Endothelial cell of umbilical vein (primary cell): ENCODE measurements around the gene PERP. TPM values are rescaled to one million over a fixed set of nuclear protein-coding genes. Genes with fewer than 3 reads are reported as not detected.

Experiments
- BruUV-seq: library from RNA; stranded (reverse); fragments of 400-500 nt; replicated peaks from 2 replicates; lab custom pipeline; 2021; lab: Mats Ljungman, UMichigan
- CTCF ChIA-PET: fragments of 300-600, 350-600 bp; sonication (Branson Sonifier 250); formaldehyde crosslinking; loops from one replicate; lab custom pipeline; 2021; ENCODE audit warnings: antibody characterized with exemption, inconsistent platforms; lab: Charles Lee
- POLR2A ChIA-PET: fragments of 300-600, 350-600 bp; sonication (Branson Sonifier 250); formaldehyde crosslinking; loops from one replicate; lab custom pipeline; 2021; ENCODE audit warnings: antibody characterized with exemption, inconsistent platforms; lab: Charles Lee
- DNase-seq: peaks from one replicate; pipeline ENCODE4 v3.0.0-alpha.2; 2011; ENCODE audit warnings: low read depth, low spot score
- FAIRE-seq: peaks from 2 replicates; lab custom pipeline; 2011; peaks lifted over from hg19 to GRCh38; lab: Jason Lieb, UNC
- H2AFZ ChIP-seq: 2 replicates; pipeline ENCODE4 v1.6.0; 2012; ENCODE audit warnings: low read depth, low read length, control low read depth, inconsistent platforms
- H3K27ac ChIP-seq: 2 replicates; pipeline ENCODE4 v1.5.1; 2011; ENCODE audit warnings: low read depth, mild to moderate bottlenecking, control low read depth, low read length, moderate library complexity; ENCODE audit not compliant: insufficient read depth
- H3K27me3 ChIP-seq, 2 experiments: 2 replicates each; pipeline versions ENCODE4 v1.6.0 to v1.6.1; 2011; ENCODE audit warnings: low read length in 2 of 2, mixed read lengths in 1 of 2; ENCODE audit not compliant: control insufficient read depth in 2 of 2, insufficient read depth in 2 of 2
- H3K36me3 ChIP-seq, 2 experiments: 2 replicates in 1 of 2; 3 replicates in 1 of 2; pipeline ENCODE4 v1.5.1; 2011; ENCODE audit warnings: low read length in 2 of 2, mild to moderate bottlenecking in 1 of 2, moderate library complexity in 1 of 2; ENCODE audit not compliant: control insufficient read depth in 2 of 2, insufficient read depth in 2 of 2; ENCODE audit errors: extremely low read depth in 1 of 2
- H3K4me1 ChIP-seq: 3 replicates; pipeline ENCODE4 v1.5.1; 2011; ENCODE audit warnings: mild to moderate bottlenecking, low read length; ENCODE audit not compliant: control insufficient read depth, insufficient read depth; ENCODE audit errors: extremely low read depth
- H3K4me2 ChIP-seq: 2 replicates; pipeline ENCODE4 v1.6.1; 2011; ENCODE audit warnings: low read length, control low read depth, mixed read lengths; ENCODE audit not compliant: insufficient read depth
- H3K4me3 ChIP-seq, 3 experiments: fragments of 200-600 bp in 1 of 3; sonication (generic), shearing (Covaris generic) in 1 of 3; replicated peaks in 1 of 3; 2 replicates each; pipeline ENCODE4 v1.5.1; 2011 to 2016; ENCODE audit warnings: control low read depth in 3 of 3, low read length in 3 of 3, mild to moderate bottlenecking in 2 of 3, inconsistent platforms in 1 of 3, low read depth in 1 of 3, moderate library complexity in 1 of 3; ENCODE audit not compliant: insufficient read depth in 1 of 3
- H3K79me2 ChIP-seq: 2 replicates; pipeline ENCODE4 v1.6.0; 2012; ENCODE audit warnings: low read length, inconsistent platforms; ENCODE audit not compliant: control insufficient read depth, insufficient read depth
- H3K9ac ChIP-seq: replicated peaks from 2 replicates; pipeline ENCODE3; 2011; ENCODE audit warnings: low read length, control low read depth; ENCODE audit not compliant: insufficient read depth; ENCODE audit errors: extremely low read depth
- H3K9me1 ChIP-seq: replicated peaks from 3 replicates; pipeline ENCODE4 v1.6.0; 2011; ENCODE audit warnings: mild to moderate bottlenecking, low read length; ENCODE audit not compliant: control insufficient read depth, insufficient read depth; ENCODE audit errors: extremely low read depth
- H3K9me3 ChIP-seq: replicated peaks from 2 replicates; pipeline ENCODE4 v1.5.1; 2012; ENCODE audit warnings: low read length, inconsistent platforms; ENCODE audit not compliant: control insufficient read depth, insufficient read depth
- H4K20me1 ChIP-seq: replicated peaks from 2 replicates; pipeline ENCODE3; 2011; ENCODE audit warnings: mild to moderate bottlenecking, low read length; ENCODE audit not compliant: control insufficient read depth, insufficient read depth; ENCODE audit errors: extremely low read depth
- CTCF ChIP-seq, 2 donors: IDR thresholded peaks; 1 replicate in 1 of 2; 2 replicates in 1 of 2; pipeline ENCODE4 v1.5.1; 2011; ENCODE audit warnings: low read length in 2 of 2, mild to moderate bottlenecking in 2 of 2, moderate library complexity in 2 of 2, control low read depth in 1 of 2, inconsistent platforms in 1 of 2, low read depth in 1 of 2; ENCODE audit not compliant: insufficient read depth in 1 of 2; ENCODE audit errors: extremely low read depth in 1 of 2
- EZH2 ChIP-seq: IDR thresholded peaks from 2 replicates; pipeline ENCODE4 v1.6.1; 2012; ENCODE audit warnings: borderline replicate concordance, low read depth, mild to moderate bottlenecking, moderate library complexity, low read length, inconsistent platforms; ENCODE audit not compliant: severe bottlenecking
- FOS ChIP-seq: IDR thresholded peaks from 2 replicates; pipeline ENCODE4 v1.6.1; 2011; ENCODE audit warnings: mild to moderate bottlenecking, low read length, moderate library complexity, borderline replicate concordance; ENCODE audit not compliant: insufficient read depth
- GATA2 ChIP-seq: IDR thresholded peaks from 2 replicates; pipeline ENCODE4 v1.7.0; 2011; ENCODE audit warnings: low read depth, mild to moderate bottlenecking, moderate library complexity, mixed read lengths, low read length; ENCODE audit not compliant: insufficient read length, insufficient read depth
- JUN ChIP-seq: IDR thresholded peaks from 2 replicates; pipeline ENCODE4 v1.6.1; 2011; ENCODE audit warnings: borderline replicate concordance, low read depth; ENCODE audit not compliant: insufficient read length, insufficient read depth
- MYC ChIP-seq: IDR thresholded peaks from one replicate; pipeline ENCODE4 v1.6.1; 2011; ENCODE audit warnings: mild to moderate bottlenecking, low read depth, low read length
- POLR2A ChIP-seq: IDR thresholded peaks from 2 replicates; pipeline ENCODE4 v1.6.1; 2012; ENCODE audit warnings: low read depth, mild to moderate bottlenecking, control low read depth, low read length
- POLR2AphosphoS5 ChIP-seq: IDR thresholded peaks from 2 replicates; pipeline ENCODE4 v1.6.1; 2012; ENCODE audit warnings: low read depth, mild to moderate bottlenecking, control low read depth, low read length, moderate library complexity; ENCODE audit not compliant: insufficient read depth
- dilution Hi-C: fragments of 300-500 bp; cut with MboI; formaldehyde crosslinking; loops from one replicate; pipeline ENCODE4 v1.15.0; 2019; ENCODE audit warnings: low sequenced_read_pairs; ENCODE audit not compliant: extremely low pct_ligation_motif_present
- intact Hi-C: fragments of 100-400 bp; cut with micrococcal nuclease; formaldehyde crosslinking; loops from one replicate; pipeline ENCODE4 v1.10.0; 2022
- polyA plus RNA-seq, 4 experiments: library from polyadenylated mRNA; depleted of rRNA in 3 of 4; stranded (reverse) in 3 of 4; unstranded in 1 of 4; fragments of >200 nt; gene quantifications; 2 replicates each; pipeline versions ENCODE4 v1.2.1 to v1.2.3, GENCODE V29; 2011 to 2012; ENCODE audit warnings: missing spikeins in 1 of 4
- total RNA-seq: library from RNA; stranded (reverse); gene quantifications from 2 replicates; pipeline ENCODE4 v1.2.3, GENCODE V29; 2021
- TF ChIP-seq, protein P1 (sequence below): IDR thresholded peaks from 2 replicates; pipeline ENCODE4 v1.6.1; 2011; ENCODE audit not compliant: insufficient read depth, insufficient read length

Gene PERP
- total and polyA plus RNA-seq, 2 donors (not counting 3 experiments of a cell fraction or from before 2014, with no cell fraction given), result 15.7 to 27.4 TPM

DNA sequence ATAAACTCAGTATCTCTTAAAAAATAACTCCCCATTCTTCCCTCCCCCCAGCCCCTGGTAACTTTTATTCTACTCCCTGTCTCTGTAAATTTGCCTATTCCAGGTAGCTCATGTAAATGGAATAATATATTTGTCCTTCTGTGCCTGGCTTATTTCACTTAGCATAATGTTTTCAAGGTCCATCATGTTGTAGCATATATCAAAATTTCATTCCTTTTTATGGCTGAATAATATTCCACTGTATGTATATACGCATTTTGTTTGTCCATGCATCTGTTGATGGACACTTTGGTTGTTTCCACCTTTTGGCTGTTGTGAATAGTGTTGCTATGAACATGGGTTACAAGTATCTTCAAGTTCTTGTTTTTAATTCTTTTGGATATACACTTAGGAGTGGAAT, 13.0 kb downstream of the PERP start:
- dilution Hi-C loops (no loop called here), intact Hi-C loops (no loop called here)
- H2AFZ ChIP-seq, result no peak overlapping the region
- no peak overlapping the region for H3K27ac ChIP-seq
- FAIRE-seq, result no peak
- no peaks in the 10 kb centered on the region for H3K27me3 ChIP-seq
- no peak for DNase-seq
- peaks cover 0 to 5% of the 10 kb centered on the region in 2 experiments for H3K36me3 ChIP-seq
- no peaks in the 10 kb centered on the region for H4K20me1 ChIP-seq
- H3K9me3 ChIP-seq, result no peaks in the 10 kb centered on the region
- H3K4me1 ChIP-seq, result no peaks in the 10 kb centered on the region
- CTCF ChIA-PET, result interaction anchor here (1.2 kb wide), 1 partner anchor 12 kb away, joined by 4 read pairs; no protein-coding TSS in a partner anchor
- POLR2A ChIA-PET, result no interaction called here
- peaks cover 7% of the 10 kb centered on the region for H3K79me2 ChIP-seq
- no peak overlapping the region for H3K4me2 ChIP-seq
- H3K4me3 ChIP-seq, result no peak overlapping the region
- no TSS peak for BruUV-seq
- no peaks in the 10 kb centered on the region for H3K9me1 ChIP-seq
- TF ChIP-seq JUN, result no peak
- TF ChIP-seq EZH2, result no peak
- TF ChIP-seq MYC, result no peak
- TF ChIP-seq CTCF (IDR thresholded peaks at IDR 0.05; ENCODE audit: extremely low read depth in 1 of 2, insufficient read depth in 1 of 2, low read depth in 1 of 2, low read length in 2 of 2), result no peak
- no peak for TF ChIP-seq POLR2A
- no peak for TF ChIP-seq POLR2AphosphoS5
- TF ChIP-seq, protein P1, sequence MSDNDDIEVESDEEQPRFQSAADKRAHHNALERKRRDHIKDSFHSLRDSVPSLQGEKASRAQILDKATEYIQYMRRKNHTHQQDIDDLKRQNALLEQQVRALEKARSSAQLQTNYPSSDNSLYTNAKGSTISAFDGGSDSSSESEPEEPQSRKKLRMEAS, result no peak
- no peak for TF ChIP-seq GATA2
- TF ChIP-seq FOS, result no peak
- H3K9ac ChIP-seq, result no peak overlapping the region
